Measurements from ENCODE around the gene MEDAG.

The MEDAG gene

DNA sequence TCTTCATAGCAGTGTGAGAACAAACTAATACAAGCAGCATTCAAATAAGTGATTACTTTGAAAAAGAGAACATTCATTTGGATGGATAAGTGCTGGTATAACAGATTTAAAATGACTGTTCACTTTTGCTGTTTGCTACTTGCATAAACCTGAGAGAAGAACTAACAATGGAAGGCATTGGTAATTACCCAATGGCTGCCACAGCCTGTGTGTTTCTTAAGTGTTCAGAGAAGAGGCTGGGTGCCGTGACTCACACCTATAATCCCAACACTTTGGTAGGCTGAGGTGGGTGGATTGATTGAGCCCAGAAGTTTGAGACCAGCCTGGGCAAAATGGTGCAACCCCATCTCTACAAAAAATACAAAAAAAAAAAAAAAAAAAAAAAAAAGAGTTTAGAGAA lies 21.5 kb downstream of the MEDAG start:
- Histone ChIP-seq H3K4me1 (ENCODE audit: control extremely low read depth in 1 of 4, control insufficient read depth in 4 of 4, insufficient read depth in 4 of 4, low read length in 3 of 4) (no peaks in the 10 kb centered on the region), H3K27ac (ENCODE audit: insufficient read depth in 1 of 2, low read depth in 1 of 2, low read length in 2 of 2, poor library complexity in 1 of 2, severe bottlenecking in 2 of 2) (no peak overlapping the region), H3K36me3 (ENCODE audit: control insufficient read depth in 4 of 4, insufficient read depth in 4 of 4, low read length in 3 of 4) (no peaks in the 10 kb centered on the region), H3K9me3 (ENCODE audit: control extremely low read depth in 1 of 5, control insufficient read depth in 4 of 5, insufficient read depth in 2 of 5, low read depth in 1 of 5, low read length in 4 of 5) (no peaks in the 10 kb centered on the region), H3K27me3 (replicated peaks in 2 of 5; ENCODE audit: control insufficient read depth in 4 of 5, insufficient read depth in 5 of 5, low read length in 4 of 5) (peaks cover 0 to 10% (median 8%) of the 10 kb centered on the region in 5 experiments), H3K4me3 (ENCODE audit: control insufficient read depth in 1 of 7, extremely low read depth in 1 of 7, insufficient read depth in 4 of 7, low read depth in 2 of 7, low read length in 6 of 7) (no peak overlapping the region)
- ChIA-PET CTCF (no interaction called here), POLR2A (no interaction called here)
- no CpG with 5 or more reads among the region's 1 CpG for WGBS (ENCODE audit: insufficient coverage)
- DNase-seq, result no peak

DNA sequence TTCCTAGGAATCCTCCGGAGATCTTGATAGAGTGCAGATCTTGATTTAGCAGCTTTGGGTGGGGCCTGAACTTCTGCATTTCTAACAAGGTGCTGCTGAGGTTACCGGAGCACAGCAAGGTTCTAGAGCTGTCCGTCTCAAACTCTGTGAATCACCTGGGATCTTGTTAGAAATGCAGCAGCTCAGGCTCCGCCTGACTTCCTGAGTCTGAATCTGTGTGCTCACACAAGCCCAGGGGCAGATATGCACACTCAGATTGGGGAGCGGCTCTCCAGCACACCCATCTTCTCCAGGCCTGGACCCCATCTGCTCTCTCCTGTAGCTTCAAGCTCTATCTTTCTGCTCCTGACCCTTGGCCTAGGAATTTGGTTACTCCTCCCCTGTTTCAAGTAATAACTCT lies 22.9 kb downstream of the MEDAG start:
- CTCF ChIA-PET, result no interaction called here
- 91% methylated on average over 5 of the region's 5 CpGs for WGBS (ENCODE audit: insufficient coverage)
- POLR2A ChIA-PET, result interaction anchor here (0.6 kb wide), 1 partner anchor 48 kb away, joined by 3 read pairs; no protein-coding TSS in a partner anchor

DNA sequence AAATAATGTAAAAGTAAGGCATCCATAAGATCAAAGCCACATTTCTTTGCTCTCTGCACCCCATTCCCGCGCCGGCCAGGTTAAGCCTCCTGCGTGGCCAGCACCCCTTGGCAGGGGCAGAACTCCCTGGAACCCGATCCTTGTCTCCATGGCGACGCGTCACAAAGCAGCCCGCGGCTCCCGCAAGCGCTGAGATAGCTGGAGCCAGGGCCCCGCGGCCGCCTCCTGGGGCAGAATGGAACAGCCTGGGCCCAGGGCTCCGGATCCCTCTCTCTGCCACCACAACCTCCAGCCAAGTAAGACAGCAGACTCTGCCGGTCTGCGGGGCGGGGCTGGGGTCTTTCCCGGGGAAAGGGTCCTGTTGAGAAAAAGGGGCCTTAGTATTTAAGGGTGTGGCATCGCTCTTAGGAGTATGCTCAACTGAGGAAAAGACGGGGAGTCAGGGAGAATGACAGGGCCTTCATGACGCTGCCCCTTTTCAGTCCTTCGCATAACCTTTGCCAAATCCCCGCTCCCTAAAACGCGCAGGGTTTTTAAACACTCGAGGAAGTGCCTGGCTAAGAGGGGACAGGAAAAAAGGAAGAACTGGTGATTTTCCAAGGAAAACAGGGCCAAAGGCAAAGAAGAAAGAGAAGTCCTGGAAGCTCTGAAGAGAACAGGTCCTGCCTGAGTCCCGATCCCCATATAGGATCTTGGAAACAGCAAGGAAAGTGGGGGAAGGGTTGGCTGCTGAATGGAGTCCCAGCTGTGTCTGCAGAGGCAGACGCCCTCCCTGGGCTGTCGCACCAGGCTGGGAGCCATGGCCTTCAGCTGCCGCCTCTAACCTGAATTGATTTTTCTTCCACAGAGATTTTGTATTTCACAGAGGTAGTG lies 26.6 kb downstream of the MEDAG start, which contains the start of gene TEX26:
Gene TEX26 (plus strand): TSS at position 176 of the 873 bp plus-strand sequence. CDS start 60 bp downstream, at position 236.
- CTCF ChIA-PET, result no interaction called here
- no peak for DNase-seq
- POLR2A ChIA-PET, result interaction anchor here (0.6 to 0.7 kb wide), 2 partner anchors 191 to 1472 kb away, joined by 3 read pairs; no protein-coding TSS in a partner anchor
- H3K9me3 ChIP-seq (ENCODE audit: control extremely low read depth in 1 of 5, control insufficient read depth in 4 of 5, insufficient read depth in 2 of 5, low read depth in 1 of 5, low read length in 4 of 5), result peaks cover 0 to 8% (median 4%) of the 10 kb centered on the region in 5 experiments
- H3K4me1 ChIP-seq (ENCODE audit: control extremely low read depth in 1 of 4, control insufficient read depth in 4 of 4, insufficient read depth in 4 of 4, low read length in 3 of 4), result no peaks in the 10 kb centered on the region
- H3K36me3 ChIP-seq (ENCODE audit: control insufficient read depth in 4 of 4, insufficient read depth in 4 of 4, low read length in 3 of 4), result no peaks in the 10 kb centered on the region
- no peak within 1 kb of the TSS for H3K27ac ChIP-seq (ENCODE audit: insufficient read depth in 1 of 2, low read depth in 1 of 2, low read length in 2 of 2, poor library complexity in 1 of 2, severe bottlenecking in 2 of 2)
- H3K4me3 ChIP-seq (ENCODE audit: control insufficient read depth in 1 of 7, extremely low read depth in 1 of 7, insufficient read depth in 4 of 7, low read depth in 2 of 7, low read length in 6 of 7), result no peak within 1 kb of the TSS
- H3K27me3 ChIP-seq (replicated peaks in 2 of 5; ENCODE audit: control insufficient read depth in 4 of 5, insufficient read depth in 5 of 5, low read length in 4 of 5), result peaks cover 3 to 34% (median 11%) of the 10 kb centered on the region in 5 experiments
- WGBS (ENCODE audit: insufficient coverage), result 67% methylated on average over 26 of the region's 32 CpGs

More for the DNA sequence above, 22.9 kb downstream of the MEDAG start:
- Histone ChIP-seq H3K4me3 (ENCODE audit: control insufficient read depth in 1 of 7, extremely low read depth in 1 of 7, insufficient read depth in 4 of 7, low read depth in 2 of 7, low read length in 6 of 7) (no peak overlapping the region), H3K9me3 (ENCODE audit: control extremely low read depth in 1 of 5, control insufficient read depth in 4 of 5, insufficient read depth in 2 of 5, low read depth in 1 of 5, low read length in 4 of 5) (no peaks in the 10 kb centered on the region), H3K4me1 (ENCODE audit: control extremely low read depth in 1 of 4, control insufficient read depth in 4 of 4, insufficient read depth in 4 of 4, low read length in 3 of 4) (no peaks in the 10 kb centered on the region), H3K27me3 (replicated peaks in 2 of 5; ENCODE audit: control insufficient read depth in 4 of 5, insufficient read depth in 5 of 5, low read length in 4 of 5) (peaks cover 3 to 21% (median 12%) of the 10 kb centered on the region in 5 experiments), H3K27ac (ENCODE audit: insufficient read depth in 1 of 2, low read depth in 1 of 2, low read length in 2 of 2, poor library complexity in 1 of 2, severe bottlenecking in 2 of 2) (no peak overlapping the region), H3K36me3 (ENCODE audit: control insufficient read depth in 4 of 4, insufficient read depth in 4 of 4, low read length in 3 of 4) (no peaks in the 10 kb centered on the region)
- no peak for DNase-seq

DNA sequence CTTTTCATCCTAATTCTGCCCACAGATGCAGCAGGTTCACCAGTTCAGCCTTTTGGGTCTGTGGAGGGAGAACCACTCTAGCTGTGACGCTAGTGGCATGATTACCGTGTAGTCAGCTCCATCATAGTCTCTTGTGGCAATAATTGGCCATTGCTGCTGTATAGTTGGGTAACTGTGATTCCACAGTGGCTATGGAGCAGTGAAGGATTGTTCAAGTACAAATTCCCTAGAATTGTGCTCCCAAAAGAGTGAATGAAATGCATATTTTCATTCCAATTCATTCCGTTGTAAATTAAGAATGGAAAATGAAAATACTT lies 27.2 kb downstream of the MEDAG start:
- H3K4me3 ChIP-seq (ENCODE audit: control insufficient read depth in 1 of 7, extremely low read depth in 1 of 7, insufficient read depth in 4 of 7, low read depth in 2 of 7, low read length in 6 of 7), result no peak overlapping the region
- H3K4me1 ChIP-seq (ENCODE audit: control extremely low read depth in 1 of 4, control insufficient read depth in 4 of 4, insufficient read depth in 4 of 4, low read length in 3 of 4), result no peaks in the 10 kb centered on the region
- no peak overlapping the region for H3K27ac ChIP-seq (ENCODE audit: insufficient read depth in 1 of 2, low read depth in 1 of 2, low read length in 2 of 2, poor library complexity in 1 of 2, severe bottlenecking in 2 of 2)
- DNase-seq, result no peak
- peaks cover 0 to 11% (median 4%) of the 10 kb centered on the region in 5 experiments for H3K9me3 ChIP-seq (ENCODE audit: control extremely low read depth in 1 of 5, control insufficient read depth in 4 of 5, insufficient read depth in 2 of 5, low read depth in 1 of 5, low read length in 4 of 5)
- H3K27me3 ChIP-seq (replicated peaks in 2 of 5; ENCODE audit: control insufficient read depth in 4 of 5, insufficient read depth in 5 of 5, low read length in 4 of 5), result peaks cover 3 to 34% (median 11%) of the 10 kb centered on the region in 5 experiments
- WGBS (ENCODE audit: insufficient coverage), result 100% methylated on average over 2 of the region's 3 CpGs
- ChIA-PET POLR2A (interaction anchor here (0.7 kb wide), 1 partner anchor 1471 kb away, joined by 3 read pairs; no protein-coding TSS in a partner anchor), CTCF (no interaction called here)
- no peaks in the 10 kb centered on the region for H3K36me3 ChIP-seq (ENCODE audit: control insufficient read depth in 4 of 4, insufficient read depth in 4 of 4, low read length in 3 of 4)

DNA sequence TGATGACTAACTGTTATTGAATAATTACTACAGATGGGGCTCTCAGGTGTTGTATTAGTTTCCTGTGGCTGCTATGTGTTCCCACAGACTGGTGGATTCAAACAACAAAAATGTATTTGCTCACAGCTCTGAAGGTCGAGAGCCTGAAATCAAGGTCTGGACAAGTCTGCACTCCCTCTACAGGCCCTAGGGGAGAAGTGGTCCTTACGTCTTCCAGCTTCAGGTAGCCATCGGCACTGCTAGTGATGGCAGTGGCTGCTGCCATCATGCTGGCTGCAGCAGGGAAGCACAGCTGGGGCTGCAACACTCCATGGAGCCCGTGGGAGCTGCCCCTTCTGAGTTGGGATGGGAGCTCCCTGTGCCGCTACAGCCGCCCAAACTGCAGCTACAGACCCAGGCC lies 28.3 kb downstream of the MEDAG start:
- DNase-seq, result no peak
- no peaks in the 10 kb centered on the region for H3K36me3 ChIP-seq (ENCODE audit: control insufficient read depth in 4 of 4, insufficient read depth in 4 of 4, low read length in 3 of 4)
- ChIA-PET POLR2A (no interaction called here), CTCF (no interaction called here)
- H3K27ac ChIP-seq (ENCODE audit: insufficient read depth in 1 of 2, low read depth in 1 of 2, low read length in 2 of 2, poor library complexity in 1 of 2, severe bottlenecking in 2 of 2), result no peak overlapping the region
- no peaks in the 10 kb centered on the region for H3K4me1 ChIP-seq (ENCODE audit: control extremely low read depth in 1 of 4, control insufficient read depth in 4 of 4, insufficient read depth in 4 of 4, low read length in 3 of 4)
- WGBS (ENCODE audit: insufficient coverage), result 87% methylated on average over 6 of the region's 6 CpGs
- H3K9me3 ChIP-seq (ENCODE audit: control extremely low read depth in 1 of 5, control insufficient read depth in 4 of 5, insufficient read depth in 2 of 5, low read depth in 1 of 5, low read length in 4 of 5), result peaks cover 0 to 12% (median 4%) of the 10 kb centered on the region in 5 experiments
- H3K27me3 ChIP-seq (replicated peaks in 2 of 5; ENCODE audit: control insufficient read depth in 4 of 5, insufficient read depth in 5 of 5, low read length in 4 of 5), result peaks cover 3 to 34% (median 11%) of the 10 kb centered on the region in 5 experiments
- no peak overlapping the region for H3K4me3 ChIP-seq (ENCODE audit: control insufficient read depth in 1 of 7, extremely low read depth in 1 of 7, insufficient read depth in 4 of 7, low read depth in 2 of 7, low read length in 6 of 7)

DNA sequence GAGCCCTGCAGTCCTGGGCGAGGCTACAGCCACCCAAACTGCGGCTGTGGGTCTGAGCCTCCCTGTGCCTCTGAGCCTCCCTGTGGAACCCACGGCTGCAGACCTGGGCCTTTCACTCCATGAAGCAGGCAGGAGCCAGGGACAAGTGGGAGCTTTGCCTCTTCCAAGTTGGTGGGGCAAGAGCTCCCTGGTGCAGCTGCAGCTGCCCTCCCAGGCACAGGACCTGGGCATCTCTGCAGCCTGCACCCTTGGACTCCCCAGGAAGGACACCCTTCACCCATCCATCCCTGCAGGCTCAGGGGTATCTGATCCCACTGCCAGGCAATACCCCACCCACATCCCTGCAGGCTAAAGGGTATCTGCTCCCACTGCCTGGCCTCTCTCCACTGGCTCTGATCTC lies 28.7 kb downstream of the MEDAG start:
- 97% methylated on average over 3 of the region's 3 CpGs for WGBS (ENCODE audit: insufficient coverage)
- Histone ChIP-seq H3K4me3 (ENCODE audit: control insufficient read depth in 1 of 7, extremely low read depth in 1 of 7, insufficient read depth in 4 of 7, low read depth in 2 of 7, low read length in 6 of 7) (no peak overlapping the region), H3K4me1 (ENCODE audit: control extremely low read depth in 1 of 4, control insufficient read depth in 4 of 4, insufficient read depth in 4 of 4, low read length in 3 of 4) (no peaks in the 10 kb centered on the region), H3K27ac (ENCODE audit: insufficient read depth in 1 of 2, low read depth in 1 of 2, low read length in 2 of 2, poor library complexity in 1 of 2, severe bottlenecking in 2 of 2) (no peak overlapping the region), H3K9me3 (ENCODE audit: control extremely low read depth in 1 of 5, control insufficient read depth in 4 of 5, insufficient read depth in 2 of 5, low read depth in 1 of 5, low read length in 4 of 5) (peaks cover 0 to 12% (median 4%) of the 10 kb centered on the region in 5 experiments), H3K27me3 (replicated peaks in 2 of 5; ENCODE audit: control insufficient read depth in 4 of 5, insufficient read depth in 5 of 5, low read length in 4 of 5) (peaks cover 3 to 34% (median 11%) of the 10 kb centered on the region in 5 experiments), H3K36me3 (ENCODE audit: control insufficient read depth in 4 of 4, insufficient read depth in 4 of 4, low read length in 3 of 4) (no peaks in the 10 kb centered on the region)
- ChIA-PET POLR2A (no interaction called here), CTCF (no interaction called here)
- no peak for DNase-seq

DNA sequence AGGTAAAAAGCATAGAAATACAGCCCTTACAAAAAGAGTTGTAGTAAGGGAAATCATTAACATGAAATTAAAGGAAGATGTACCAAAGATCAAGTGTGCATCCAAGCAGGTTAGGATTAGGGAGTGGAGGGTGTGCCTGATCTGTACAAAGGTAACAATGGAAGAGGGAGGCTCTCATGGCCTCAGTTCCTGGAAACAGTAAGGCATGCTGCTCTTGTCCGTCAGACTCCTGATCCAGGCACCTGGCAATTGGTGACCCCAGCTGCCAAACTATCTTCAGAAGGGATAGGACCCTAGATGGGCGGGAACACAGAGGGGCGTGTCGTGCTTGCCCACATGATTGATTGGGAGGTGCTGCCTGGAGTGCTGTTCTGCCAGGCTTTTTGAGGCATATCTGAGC lies 30.9 kb downstream of the MEDAG start:
- Histone ChIP-seq H3K4me1 (ENCODE audit: control extremely low read depth in 1 of 4, control insufficient read depth in 4 of 4, insufficient read depth in 4 of 4, low read length in 3 of 4) (no peaks in the 10 kb centered on the region), H3K27ac (ENCODE audit: insufficient read depth in 1 of 2, low read depth in 1 of 2, low read length in 2 of 2, poor library complexity in 1 of 2, severe bottlenecking in 2 of 2) (no peak overlapping the region), H3K4me3 (ENCODE audit: control insufficient read depth in 1 of 7, extremely low read depth in 1 of 7, insufficient read depth in 4 of 7, low read depth in 2 of 7, low read length in 6 of 7) (no peak overlapping the region), H3K36me3 (ENCODE audit: control insufficient read depth in 4 of 4, insufficient read depth in 4 of 4, low read length in 3 of 4) (no peaks in the 10 kb centered on the region), H3K27me3 (replicated peaks in 2 of 5; ENCODE audit: control insufficient read depth in 4 of 5, insufficient read depth in 5 of 5, low read length in 4 of 5) (peaks cover 3 to 33% (median 11%) of the 10 kb centered on the region in 5 experiments), H3K9me3 (ENCODE audit: control extremely low read depth in 1 of 5, control insufficient read depth in 4 of 5, insufficient read depth in 2 of 5, low read depth in 1 of 5, low read length in 4 of 5) (peaks cover 0 to 12% (median 4%) of the 10 kb centered on the region in 5 experiments)
- ChIA-PET POLR2A (no interaction called here), CTCF (no interaction called here)
- WGBS (ENCODE audit: insufficient coverage), result 98% methylated on average over 4 of the region's 4 CpGs
- no peak for DNase-seq
